HG03432 (cell line): Measurements from ENCODE around the gene SLC6A12.

ENCODE experiments used
- ATAC-seq: cut with Tn5 transposase; IDR thresholded peaks from one replicate; pipeline ENCODE4 v1.9.1; 2021; ENCODE audit warnings: mild to moderate bottlenecking, moderate library complexity; ENCODE audit not compliant: unreplicated experiment

Gene SLC6A12

DNA sequence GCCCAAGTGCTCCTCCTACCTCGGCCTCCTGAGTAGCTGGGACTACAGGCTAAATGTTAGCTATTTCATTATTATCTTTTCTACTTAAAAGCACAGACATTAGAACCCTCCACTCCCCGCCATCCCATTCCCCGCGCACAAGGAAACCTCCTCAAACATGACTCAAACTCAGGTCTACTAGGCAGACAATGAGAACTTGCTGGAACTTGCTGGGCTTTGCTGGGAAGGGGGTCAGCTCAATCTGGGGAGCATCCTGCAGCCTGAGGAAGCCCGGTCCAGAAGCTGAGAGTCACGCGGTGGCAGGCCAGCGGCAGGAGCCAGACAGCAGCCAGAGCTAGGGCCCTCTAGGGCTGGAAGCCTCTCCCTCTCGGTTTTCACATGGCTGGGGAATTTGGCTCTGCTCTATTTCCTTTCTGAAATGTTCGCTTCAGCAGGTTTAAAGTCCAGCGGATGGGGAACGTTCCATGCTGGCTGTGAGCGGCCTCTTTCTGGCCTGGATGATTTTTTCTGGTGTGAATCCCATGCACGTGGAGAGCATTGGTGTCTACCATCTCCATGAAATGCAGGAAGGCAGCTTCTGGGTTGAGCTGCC is 68.5 kb downstream of the SLC6A12 start:
- no peak for ATAC-seq

DNA sequence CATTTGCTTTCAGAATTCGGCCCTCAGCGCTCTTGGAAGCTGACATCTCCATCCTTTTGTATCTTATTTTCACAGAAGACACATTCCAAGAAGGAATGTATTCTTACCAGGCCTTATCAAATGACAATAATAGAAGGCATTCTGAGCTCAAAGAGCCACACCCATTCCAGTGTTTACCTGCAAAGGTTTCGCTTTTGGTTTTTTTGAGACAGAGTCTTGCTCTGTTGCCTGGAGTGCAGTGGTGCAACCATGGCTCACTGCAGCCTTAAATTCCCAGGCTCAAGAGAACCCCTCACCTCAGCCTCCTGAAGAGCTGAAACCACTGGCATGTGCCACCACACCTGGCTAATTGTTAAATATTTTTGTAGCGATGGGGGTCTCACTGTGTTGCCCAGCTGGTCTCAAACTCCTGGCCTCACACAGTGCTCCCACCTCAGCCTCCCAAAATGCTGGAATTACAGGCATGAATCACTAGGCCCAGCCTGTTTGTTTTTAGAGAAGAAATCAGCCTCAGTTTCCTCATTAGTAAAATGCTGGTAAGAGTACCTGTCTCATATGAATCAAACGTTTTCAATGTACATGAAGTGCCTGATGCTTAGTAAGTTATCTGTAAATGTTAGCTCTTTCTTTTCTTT is 69.2 kb downstream of the SLC6A12 start:
- no peak for ATAC-seq

GRCh38 chr12:143964-144649 is 69.8 kb downstream of the SLC6A12 start:
- no peak for ATAC-seq

GRCh38 chr12:140162-140561 is 73.8 kb downstream of the SLC6A12 start:
- ATAC-seq = no peak
